ENCODE measurements around the gene NDUFA7.
A peak's percentile ranks its signal among the peaks of the same experiment; 100 is the strongest.

Gene NDUFA7

DNA sequence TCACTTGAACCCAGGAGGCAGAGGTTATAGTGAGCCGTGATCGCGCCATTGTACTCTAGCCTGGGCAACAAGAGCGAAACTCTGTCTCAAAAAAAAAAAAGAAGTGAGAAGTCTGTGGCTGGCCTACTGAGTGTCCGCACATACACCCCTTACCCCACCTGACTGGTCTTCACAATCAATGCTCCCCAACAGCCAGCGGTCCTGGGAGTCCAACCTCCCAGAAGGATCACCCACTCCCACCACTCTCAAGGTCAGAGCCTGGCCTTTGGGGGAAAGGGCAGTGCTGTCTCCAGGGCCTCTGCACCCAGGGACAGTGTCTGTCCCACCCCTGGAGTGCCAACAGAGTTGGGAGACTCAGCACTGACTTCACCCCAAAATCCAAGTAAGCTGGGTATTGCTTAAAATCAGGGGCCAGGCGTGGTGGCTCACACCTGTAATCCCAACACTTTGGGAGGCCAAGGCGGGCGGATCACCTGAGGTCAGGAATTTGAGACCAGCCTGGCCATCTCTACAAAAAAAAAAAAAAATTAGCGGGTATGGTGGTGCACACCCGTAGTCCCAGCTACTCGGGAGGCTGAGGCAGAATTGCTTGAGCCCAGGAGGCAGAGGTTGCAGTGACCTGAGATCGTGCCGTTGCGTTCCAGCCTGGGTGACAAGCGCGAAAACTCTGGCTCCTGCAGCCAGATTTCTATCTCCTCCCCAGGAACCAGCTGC lies 10.7 kb downstream of the NDUFA7 start:
- no peak for TF ChIP-seq EZH2phosphoT487 (IDR thresholded peaks at IDR 0.05; ENCODE audit: low read length)
- TF ChIP-seq, protein P1, sequence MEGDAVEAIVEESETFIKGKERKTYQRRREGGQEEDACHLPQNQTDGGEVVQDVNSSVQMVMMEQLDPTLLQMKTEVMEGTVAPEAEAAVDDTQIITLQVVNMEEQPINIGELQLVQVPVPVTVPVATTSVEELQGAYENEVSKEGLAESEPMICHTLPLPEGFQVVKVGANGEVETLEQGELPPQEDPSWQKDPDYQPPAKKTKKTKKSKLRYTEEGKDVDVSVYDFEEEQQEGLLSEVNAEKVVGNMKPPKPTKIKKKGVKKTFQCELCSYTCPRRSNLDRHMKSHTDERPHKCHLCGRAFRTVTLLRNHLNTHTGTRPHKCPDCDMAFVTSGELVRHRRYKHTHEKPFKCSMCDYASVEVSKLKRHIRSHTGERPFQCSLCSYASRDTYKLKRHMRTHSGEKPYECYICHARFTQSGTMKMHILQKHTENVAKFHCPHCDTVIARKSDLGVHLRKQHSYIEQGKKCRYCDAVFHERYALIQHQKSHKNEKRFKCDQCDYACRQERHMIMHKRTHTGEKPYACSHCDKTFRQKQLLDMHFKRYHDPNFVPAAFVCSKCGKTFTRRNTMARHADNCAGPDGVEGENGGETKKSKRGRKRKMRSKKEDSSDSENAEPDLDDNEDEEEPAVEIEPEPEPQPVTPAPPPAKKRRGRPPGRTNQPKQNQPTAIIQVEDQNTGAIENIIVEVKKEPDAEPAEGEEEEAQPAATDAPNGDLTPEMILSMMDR (IDR thresholded peaks at IDR 0.05; ENCODE audit: low read length), result no peak
- no peak for TF ChIP-seq EZH2 (optimal IDR thresholded peaks at IDR 0.05; ENCODE audit: low read depth, low read length)
- no peak overlapping the region for H3K4me2 ChIP-seq (ENCODE audit: low read depth, low read length)
- no peaks in the 10 kb centered on the region for H3K27me3 ChIP-seq (replicated peaks; ENCODE audit: insufficient read depth, low read length)
- no peaks in the 10 kb centered on the region for H3K9me3 ChIP-seq (replicated peaks; ENCODE audit: insufficient read depth, low read length)
- DNase-seq, result no peak
- H3K9me2 ChIP-seq (replicated peaks; ENCODE audit: insufficient read depth, low read length), result no peaks in the 10 kb centered on the region
- no peak overlapping the region for H3K4me3 ChIP-seq (ENCODE audit: low read length)
- peaks cover 31% of the 10 kb centered on the region for H3K79me2 ChIP-seq (ENCODE audit: low read length)
- H3K27ac ChIP-seq (ENCODE audit: low read length), result no peak overlapping the region
- H4K20me1 ChIP-seq (ENCODE audit: insufficient read depth, low read length), result no peaks in the 10 kb centered on the region
- H2AFZ ChIP-seq (ENCODE audit: low read length), result no peak overlapping the region
- H3K36me3 ChIP-seq (replicated peaks; ENCODE audit: insufficient read depth, low read length), result no peaks in the 10 kb centered on the region
- no peak overlapping the region for H3K9ac ChIP-seq (ENCODE audit: low read length)
- H3K4me1 ChIP-seq (ENCODE audit: low read length), result peaks cover 6% of the 10 kb centered on the region
- peaks cover 3% of the 10 kb centered on the region; the same call in 1 of the 2 replicates for H3F3A ChIP-seq (ENCODE audit: insufficient read depth, low read length)

DNA sequence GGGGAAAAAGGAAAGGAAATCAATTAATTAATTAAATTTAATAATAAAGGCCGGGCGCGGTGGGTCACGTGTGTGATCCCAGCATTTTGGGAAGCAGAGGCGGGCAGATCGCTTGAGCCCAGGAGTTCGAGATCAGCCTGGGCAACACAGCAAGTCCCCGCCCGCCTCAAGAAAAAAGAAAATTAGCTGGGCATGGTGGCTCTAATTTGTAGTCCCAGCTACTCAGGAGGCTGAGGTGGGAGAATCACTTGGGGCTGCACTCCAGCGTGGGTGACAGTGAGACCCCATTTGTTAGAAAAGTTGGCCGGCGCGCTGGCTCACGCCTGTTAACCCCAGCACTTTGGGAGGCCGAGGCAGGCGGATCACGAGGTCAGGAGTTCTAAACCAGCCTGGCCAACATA lies 12.3 kb downstream of the NDUFA7 start:
- TF ChIP-seq EZH2phosphoT487 (IDR thresholded peaks at IDR 0.05; ENCODE audit: low read length) (no peak), EZH2 (optimal IDR thresholded peaks at IDR 0.05; ENCODE audit: low read depth, low read length) (no peak)
- TF ChIP-seq, protein P1 (IDR thresholded peaks at IDR 0.05; ENCODE audit: low read length), result no peak
- Histone ChIP-seq H3K9me2 (replicated peaks; ENCODE audit: insufficient read depth, low read length) (no peaks in the 10 kb centered on the region), H3K27me3 (replicated peaks; ENCODE audit: insufficient read depth, low read length) (no peaks in the 10 kb centered on the region), H3K36me3 (replicated peaks; ENCODE audit: insufficient read depth, low read length) (peaks cover 8% of the 10 kb centered on the region), H2AFZ (ENCODE audit: low read length) (no peak overlapping the region), H3F3A (ENCODE audit: insufficient read depth, low read length) (peaks cover 3% of the 10 kb centered on the region; the same call in 1 of the 2 replicates), H3K4me2 (ENCODE audit: low read depth, low read length) (peak overlapping the region; percentile 94), H3K9me3 (replicated peaks; ENCODE audit: insufficient read depth, low read length) (no peaks in the 10 kb centered on the region), H3K4me1 (ENCODE audit: low read length) (peaks cover 6% of the 10 kb centered on the region), H3K27ac (ENCODE audit: low read length) (no peak overlapping the region), H3K79me2 (ENCODE audit: low read length) (peaks cover 47% of the 10 kb centered on the region), H3K9ac (ENCODE audit: low read length) (no peak overlapping the region), H3K4me3 (ENCODE audit: low read length) (peak overlapping the region; percentile 83), H4K20me1 (ENCODE audit: insufficient read depth, low read length) (no peaks in the 10 kb centered on the region)
- no peak for DNase-seq

DNA sequence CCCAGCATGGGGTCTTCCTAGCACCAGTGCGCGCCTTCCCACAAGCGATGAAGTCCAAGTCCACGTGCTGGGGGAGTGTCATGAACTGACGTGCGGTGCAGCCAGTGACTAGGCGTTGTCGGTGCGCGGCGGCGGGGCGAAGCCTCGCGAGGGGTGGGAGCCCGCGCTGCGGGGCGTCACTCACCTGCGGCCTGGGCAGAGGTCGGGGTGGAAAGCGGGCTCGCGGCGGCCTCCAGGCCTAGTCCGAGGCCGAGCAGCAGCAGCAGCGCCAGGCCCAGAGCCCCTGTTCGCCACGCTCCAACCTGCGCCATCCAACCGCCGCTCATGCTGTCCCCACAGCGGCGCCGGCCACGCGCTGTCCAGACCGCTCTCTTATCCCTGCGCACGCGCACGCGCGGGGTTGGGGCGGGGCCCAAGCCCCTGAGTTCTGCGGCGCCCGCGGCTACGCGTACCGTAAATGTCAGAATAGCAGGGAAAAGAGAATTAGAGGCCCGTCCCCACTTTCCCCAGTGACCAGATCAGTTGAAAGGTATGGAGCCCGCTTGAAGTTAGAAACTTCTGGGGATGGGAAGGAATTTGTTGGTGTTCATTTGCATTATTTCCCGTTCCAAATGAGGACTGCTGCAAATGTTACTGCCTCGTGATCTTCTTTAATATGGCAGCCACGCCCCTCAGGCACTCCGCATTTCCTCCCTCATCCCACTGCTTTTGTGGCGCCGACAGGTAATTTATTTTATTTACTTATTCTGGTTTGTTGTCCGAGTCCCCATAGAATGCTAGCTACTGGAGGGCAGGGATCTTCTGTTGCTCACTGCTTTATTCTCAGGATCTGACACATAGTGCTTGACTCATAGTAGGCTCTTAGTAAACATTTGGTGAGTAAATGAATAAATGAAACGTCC lies 13.0 kb downstream of the NDUFA7 start, which contains the start of gene CD320:
CD320 (minus strand) TSS at position 394 of the 902 bp plus-strand sequence; CDS start at position 326, 68 bp downstream.
- H3F3A ChIP-seq (ENCODE audit: insufficient read depth, low read length), result peaks cover 3% of the 10 kb centered on the region; the same call in 1 of the 2 replicates
- H3K9me2 ChIP-seq (replicated peaks; ENCODE audit: insufficient read depth, low read length), result no peaks in the 10 kb centered on the region
- peaks cover 52% of the 10 kb centered on the region for H3K79me2 ChIP-seq (ENCODE audit: low read length)
- peak within 1 kb of the TSS; percentile 83 for H3K4me3 ChIP-seq (ENCODE audit: low read length)
- TF ChIP-seq EZH2 (optimal IDR thresholded peaks at IDR 0.05; ENCODE audit: low read depth, low read length) (no peak), EZH2phosphoT487 (IDR thresholded peaks at IDR 0.05; ENCODE audit: low read length) (no peak)
- no peaks in the 10 kb centered on the region for H3K27me3 ChIP-seq (replicated peaks; ENCODE audit: insufficient read depth, low read length)
- no peaks in the 10 kb centered on the region for H3K9me3 ChIP-seq (replicated peaks; ENCODE audit: insufficient read depth, low read length)
- peak within 1 kb of the TSS; percentile 54; the same call in 1 of the 2 replicates for H3K27ac ChIP-seq (ENCODE audit: low read length)
- H3K36me3 ChIP-seq (replicated peaks; ENCODE audit: insufficient read depth, low read length), result peaks cover 8% of the 10 kb centered on the region
- DNase-seq, result peak; percentile 96
- H4K20me1 ChIP-seq (ENCODE audit: insufficient read depth, low read length), result no peaks in the 10 kb centered on the region
- H3K4me2 ChIP-seq (ENCODE audit: low read depth, low read length), result peak within 1 kb of the TSS; percentile 94
- peak within 1 kb of the TSS; percentile 85 for H3K9ac ChIP-seq (ENCODE audit: low read length)
- peaks cover 6% of the 10 kb centered on the region for H3K4me1 ChIP-seq (ENCODE audit: low read length)
- H2AFZ ChIP-seq (ENCODE audit: low read length), result peak within 1 kb of the TSS; percentile 64
